HepG2 (cell line): ENCODE data around the gene PLD1. TPM values are rescaled to one million over a fixed set of nuclear protein-coding genes. Genes with fewer than 3 reads are reported as not detected.

ENCODE experiments used
- ATAC-seq: fragments of 200-7000 bp; cut with Tn5 transposase; 3 replicates; pipeline ENCODE4 v1.9.1; 2020; ENCODE audit warnings: mild to moderate bottlenecking, moderate library complexity
- BruUV-seq: library from RNA; stranded (reverse); fragments of 400-500 nt; replicated peaks from 2 replicates; lab custom pipeline; 2021; lab: Mats Ljungman, UMichigan
- CTCF ChIA-PET: fragments of 300-600 bp; formaldehyde crosslinking; extraction: SDS; loops from one replicate; lab custom pipeline; 2021; ENCODE audit warnings: low total read pairs, inconsistent platforms, low intra/inter-chr PET ratio; lab: Yijun Ruan, JAX
- POLR2A ChIA-PET: fragments of 350-600 bp; sonication (Branson Sonifier 250); formaldehyde crosslinking; loops from one replicate; lab custom pipeline; 2020; ENCODE audit warnings: antibody characterized with exemption, inconsistent platforms; lab: Yijun Ruan, JAX
- DNase-seq: peaks from one replicate; pipeline ENCODE4 v3.0.0-alpha.2; 2015; ENCODE audit warnings: low spot score
- FAIRE-seq: peaks from 3 replicates; lab custom pipeline; 2011; peaks lifted over from hg19 to GRCh38; lab: Jason Lieb, UNC
- H2AFZ ChIP-seq: one replicate; pipeline ENCODE4 v1.6.1; 2011; ENCODE audit warnings: low read length, inconsistent platforms
- H3K27ac ChIP-seq: fragments of 300-600 bp; 3 replicates; pipeline ENCODE4 v1.8.0; 2011; ENCODE audit warnings: mixed run types, mild to moderate bottlenecking, mixed read lengths, low read length, inconsistent platforms; ENCODE audit not compliant: insufficient read depth; ENCODE audit errors: extremely low read length
- H3K27me3 ChIP-seq, 2 experiments: fragments of 200-600 bp in 1 of 2; 2 replicates in 1 of 2; 3 replicates in 1 of 2; pipeline versions ENCODE4 v1.6.0 to v1.8.0; 2011; ENCODE audit warnings: low read length in 2 of 2, mild to moderate bottlenecking in 2 of 2, moderate library complexity in 2 of 2, inconsistent platforms in 1 of 2; ENCODE audit not compliant: insufficient read depth in 2 of 2, control insufficient read depth in 1 of 2
- H3K36me3 ChIP-seq, 2 experiments: fragments of 200-600 bp in 1 of 2; replicated peaks in 1 of 2; 2 replicates in 1 of 2; 3 replicates in 1 of 2; pipeline versions ENCODE4 v1.5.1 to v1.8.0; 2011; ENCODE audit warnings: low read length in 2 of 2, inconsistent platforms in 1 of 2; ENCODE audit not compliant: insufficient read depth in 2 of 2, control insufficient read depth in 1 of 2
- H3K4me1 ChIP-seq: 2 replicates; pipeline ENCODE4 v1.5.1; 2012; ENCODE audit warnings: low read length, inconsistent platforms; ENCODE audit not compliant: insufficient read depth
- H3K4me2 ChIP-seq: 2 replicates; pipeline ENCODE4 v1.6.0; 2011; ENCODE audit warnings: low read depth, low read length, inconsistent platforms
- H3K4me3 ChIP-seq, 3 experiments: fragments of 200-600 bp in 1 of 3; sonication (generic), shearing (Covaris generic) in 1 of 3; replicated peaks in 1 of 3; 2 replicates each; pipeline ENCODE4 v1.5.1; 2011 to 2016; ENCODE audit warnings: low read length in 3 of 3, inconsistent platforms in 2 of 3, low read depth in 2 of 3, mild to moderate bottlenecking in 2 of 3, control low read depth in 1 of 3, mixed read lengths in 1 of 3; ENCODE audit not compliant: insufficient read depth in 1 of 3
- H3K79me2 ChIP-seq: one replicate; pipeline ENCODE4 v1.6.1; 2011; ENCODE audit warnings: low read length, inconsistent platforms; ENCODE audit not compliant: insufficient read depth
- H3K9ac ChIP-seq: 2 replicates; pipeline ENCODE4 v1.6.0; 2011; ENCODE audit warnings: mild to moderate bottlenecking, low read depth, low read length, inconsistent platforms; ENCODE audit not compliant: insufficient read depth
- H3K9me3 ChIP-seq: 2 replicates; pipeline ENCODE4 v1.5.1; 2012; ENCODE audit warnings: mild to moderate bottlenecking, low read length
- H4K20me1 ChIP-seq: 2 replicates; pipeline ENCODE4 v1.6.0; 2011; ENCODE audit warnings: inconsistent platforms, mild to moderate bottlenecking, low read length, moderate library complexity; ENCODE audit not compliant: insufficient read depth
- BHLHE40 ChIP-seq: IDR thresholded peaks from 2 replicates; pipeline ENCODE4 v1.6.1; 2011; ENCODE audit warnings: low read length, improper control_type of control experiment
- BORCS8-MEF2B ChIP-seq: sonication (generic); formaldehyde crosslinking; IDR thresholded peaks from 2 replicates; pipeline ENCODE4 v1.8.0; 2022; ENCODE audit warnings: mild to moderate bottlenecking, missing genetic modification reagents
- CHD2 ChIP-seq: IDR thresholded peaks from 2 replicates; pipeline ENCODE4 v1.6.1; 2011; ENCODE audit warnings: low read depth, low read length, improper control_type of control experiment
- DNMT1 ChIP-seq: sonication (generic); formaldehyde crosslinking; IDR thresholded peaks from 2 replicates; pipeline ENCODE4 v1.5.1; 2020; ENCODE audit warnings: mild to moderate bottlenecking, missing genetic modification reagents
- SP5 ChIP-seq: IDR thresholded peaks from 2 replicates; pipeline ENCODE4 v1.6.1; 2016; ENCODE audit warnings: low read depth, borderline replicate concordance
- ZNF256 ChIP-seq: sonication (generic); formaldehyde crosslinking; conservative IDR thresholded peaks from 2 replicates; pipeline ENCODE4 v1.4.0; 2020; ENCODE audit warnings: missing genetic modification reagents
- ZNF30 ChIP-seq: sonication (generic); formaldehyde crosslinking; IDR thresholded peaks from 2 replicates; pipeline ENCODE4 v1.5.0; 2020; ENCODE audit warnings: mild to moderate bottlenecking, missing genetic modification reagents
- ZNF451 ChIP-seq: sonication (generic); formaldehyde crosslinking; IDR thresholded peaks from 2 replicates; pipeline ENCODE4 v1.5.0; 2020; ENCODE audit warnings: mild to moderate bottlenecking, missing genetic modification reagents
- ZNF530 ChIP-seq: sonication (generic); formaldehyde crosslinking; IDR thresholded peaks from 2 replicates; pipeline ENCODE4 v1.5.0; 2020; ENCODE audit warnings: low read depth, mild to moderate bottlenecking, missing genetic modification reagents
- ZSCAN9 ChIP-seq: IDR thresholded peaks from 2 replicates; pipeline ENCODE4 v1.6.1; 2016; ENCODE audit warnings: borderline replicate concordance
- WGBS: methylation state at CpG from one replicate; pipeline ENCODE4 v1.1.6; 2017; ENCODE audit warnings: low lambda C conversion rate; 5-methylcytosine and 5-hydroxymethylcytosine counted together
- in situ Hi-C: cut with HindIII; loops from 2 replicates; pipeline ENCODE4 v1.10.0; 2017; ENCODE audit warnings: low pct_unique_long_range_greater_than_20kb; ENCODE audit not compliant: extremely low pct_ligation_motif_present
- intact Hi-C: fragments of 100-400 bp; cut with micrococcal nuclease; formaldehyde crosslinking; loops from one replicate; pipeline ENCODE4 v1.10.0; 2022; ENCODE audit not compliant: unreplicated experiment
- polyA plus RNA-seq, 8 experiments: library from polyadenylated mRNA; depleted of rRNA in 3 of 8; stranded (reverse) in 7 of 8; unstranded in 1 of 8; fragments of >200 nt; fragmentation: Illumina TruSeq in 4 of 8; extraction: Trizol in 4 of 8; gene quantifications; 2 replicates each; pipeline versions ENCODE4 v1.2.1 to v1.2.3, GENCODE V29; 2011 to 2016; ENCODE audit warnings: low read depth in 4 of 8, missing spikeins in 1 of 8, mixed read lengths in 1 of 8; ENCODE audit not compliant: insufficient read depth in 1 of 8
- total RNA-seq, 5 experiments: library from RNA; depleted of rRNA; stranded (reverse); fragments of >200 nt; fragmentation: Illumina TruSeq; extraction: Trizol; gene quantifications; 2 replicates each; pipeline ENCODE4 v1.2.3, GENCODE V29; 2016; ENCODE audit warnings: low read depth in 1 of 5
- TF ChIP-seq, protein P1 (sequence below): sonication (generic); formaldehyde crosslinking; conservative IDR thresholded peaks from 2 replicates; pipeline ENCODE4 v1.4.0; 2020; ENCODE audit warnings: missing genetic modification reagents
- TF ChIP-seq, protein P2 (sequence below): IDR thresholded peaks from 2 replicates; pipeline ENCODE4 v1.6.1; 2016; ENCODE audit warnings: missing genetic modification reagents, missing compliant biosample characterization
- TF ChIP-seq, protein P3 (sequence below): sonication (generic); formaldehyde crosslinking; IDR thresholded peaks from 2 replicates; pipeline ENCODE4 v1.4.0; 2020; ENCODE audit warnings: mild to moderate bottlenecking, low read depth, missing genetic modification reagents
- TF ChIP-seq, protein P4 (sequence below): sonication (generic); formaldehyde crosslinking; IDR thresholded peaks from 2 replicates; pipeline ENCODE4 v1.4.0; 2020; ENCODE audit warnings: mild to moderate bottlenecking, missing genetic modification reagents, borderline replicate concordance

The PLD1 gene
- total and polyA plus RNA-seq, 2 of the 13 experiments (the other 11 are each of a cell fraction or from before 2014, with no cell fraction given), result 27.1 to 59.4 TPM

DNA sequence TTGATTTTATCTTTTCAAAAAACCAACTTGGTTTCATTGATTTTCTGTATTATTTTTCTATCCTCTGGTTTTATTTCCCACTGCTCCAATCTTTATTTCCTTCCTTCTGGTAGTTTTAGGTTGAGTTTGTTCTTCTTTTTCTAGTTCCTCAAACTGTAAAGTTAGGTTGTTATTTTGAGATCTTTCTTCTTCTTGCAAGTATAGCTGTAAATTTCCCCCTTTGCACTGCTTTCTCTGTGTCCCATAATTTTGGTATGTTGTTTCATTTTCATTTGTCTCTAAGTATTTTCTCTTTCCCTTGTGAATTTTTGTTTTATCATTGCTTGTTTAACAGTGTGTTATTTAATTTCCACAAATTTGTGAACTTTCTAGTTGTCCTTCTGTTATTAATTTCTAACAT lies 120.0 kb downstream of the PLD1 start (continued):
- TF ChIP-seq, protein P1, sequence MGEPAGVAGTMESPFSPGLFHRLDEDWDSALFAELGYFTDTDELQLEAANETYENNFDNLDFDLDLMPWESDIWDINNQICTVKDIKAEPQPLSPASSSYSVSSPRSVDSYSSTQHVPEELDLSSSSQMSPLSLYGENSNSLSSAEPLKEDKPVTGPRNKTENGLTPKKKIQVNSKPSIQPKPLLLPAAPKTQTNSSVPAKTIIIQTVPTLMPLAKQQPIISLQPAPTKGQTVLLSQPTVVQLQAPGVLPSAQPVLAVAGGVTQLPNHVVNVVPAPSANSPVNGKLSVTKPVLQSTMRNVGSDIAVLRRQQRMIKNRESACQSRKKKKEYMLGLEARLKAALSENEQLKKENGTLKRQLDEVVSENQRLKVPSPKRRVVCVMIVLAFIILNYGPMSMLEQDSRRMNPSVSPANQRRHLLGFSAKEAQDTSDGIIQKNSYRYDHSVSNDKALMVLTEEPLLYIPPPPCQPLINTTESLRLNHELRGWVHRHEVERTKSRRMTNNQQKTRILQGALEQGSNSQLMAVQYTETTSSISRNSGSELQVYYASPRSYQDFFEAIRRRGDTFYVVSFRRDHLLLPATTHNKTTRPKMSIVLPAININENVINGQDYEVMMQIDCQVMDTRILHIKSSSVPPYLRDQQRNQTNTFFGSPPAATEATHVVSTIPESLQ (CRISPR knock-in tag), result no peak
- no peak for TF ChIP-seq ZNF30 (CRISPR knock-in tag)

DNA sequence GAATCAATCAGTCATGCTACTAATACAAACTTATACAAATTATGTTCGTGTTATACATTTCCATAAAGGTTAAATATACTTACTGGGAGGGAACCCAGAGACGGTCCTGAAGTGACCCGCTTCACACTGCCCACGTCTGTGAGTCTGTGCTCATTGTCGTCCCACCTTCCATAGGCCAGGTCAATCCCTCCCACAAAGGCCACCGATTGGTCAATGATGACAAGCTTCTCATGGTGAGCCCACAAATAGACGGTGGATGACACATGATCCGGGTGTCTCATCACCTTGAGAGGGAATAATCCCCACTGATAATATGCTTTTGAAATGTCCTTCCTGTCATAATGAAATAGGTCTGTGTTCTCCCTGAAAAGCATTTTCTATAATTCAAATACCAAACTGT lies 121.7 kb downstream of the PLD1 start:
- H4K20me1 ChIP-seq, result no peaks in the 10 kb centered on the region
- H3K4me2 ChIP-seq, result no peak overlapping the region
- H3K9me3 ChIP-seq, result no peaks in the 10 kb centered on the region
- intact Hi-C loops, result no loop called here
- H3K4me1 ChIP-seq, result no peaks in the 10 kb centered on the region
- 95% methylated on average over 8 of the region's 8 CpGs for WGBS
- BruUV-seq, result no TSS peak
- H3K27me3 ChIP-seq, result no peaks in the 10 kb centered on the region
- H3K9ac ChIP-seq, result no peak overlapping the region
- peaks cover 13 to 77% of the 10 kb centered on the region in 2 experiments for H3K36me3 ChIP-seq
- no peaks in the 10 kb centered on the region for H3K79me2 ChIP-seq
- ATAC-seq, result no peak
- no peak overlapping the region for H3K4me3 ChIP-seq
- no peak overlapping the region for H3K27ac ChIP-seq
- in situ Hi-C loops, result no loop called here
- CTCF ChIA-PET, result no interaction called here
- no peak for DNase-seq
- no peak overlapping the region for H2AFZ ChIP-seq
- FAIRE-seq, result no peak
- POLR2A ChIA-PET, result no interaction called here
- TF ChIP-seq ZNF530 (no peak), DNMT1 (CRISPR knock-in tag) (no peak), BHLHE40 (no peak), ZNF256 (CRISPR knock-in tag) (no peak), ZNF451 (CRISPR knock-in tag) (no peak), ZSCAN9 (CRISPR knock-in tag) (no peak), BORCS8-MEF2B (no peak), SP5 (no peak), CHD2 (no peak)
- TF ChIP-seq, protein P1 (CRISPR knock-in tag), result no peak
- TF ChIP-seq, protein P2, sequence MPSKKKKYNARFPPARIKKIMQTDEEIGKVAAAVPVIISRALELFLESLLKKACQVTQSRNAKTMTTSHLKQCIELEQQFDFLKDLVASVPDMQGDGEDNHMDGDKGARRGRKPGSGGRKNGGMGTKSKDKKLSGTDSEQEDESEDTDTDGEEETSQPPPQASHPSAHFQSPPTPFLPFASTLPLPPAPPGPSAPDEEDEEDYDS (CRISPR knock-in tag), result no peak
- TF ChIP-seq, protein P3, sequence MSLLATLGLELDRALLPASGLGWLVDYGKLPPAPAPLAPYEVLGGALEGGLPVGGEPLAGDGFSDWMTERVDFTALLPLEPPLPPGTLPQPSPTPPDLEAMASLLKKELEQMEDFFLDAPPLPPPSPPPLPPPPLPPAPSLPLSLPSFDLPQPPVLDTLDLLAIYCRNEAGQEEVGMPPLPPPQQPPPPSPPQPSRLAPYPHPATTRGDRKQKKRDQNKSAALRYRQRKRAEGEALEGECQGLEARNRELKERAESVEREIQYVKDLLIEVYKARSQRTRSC (CRISPR knock-in tag), result no peak
- TF ChIP-seq, protein P4, sequence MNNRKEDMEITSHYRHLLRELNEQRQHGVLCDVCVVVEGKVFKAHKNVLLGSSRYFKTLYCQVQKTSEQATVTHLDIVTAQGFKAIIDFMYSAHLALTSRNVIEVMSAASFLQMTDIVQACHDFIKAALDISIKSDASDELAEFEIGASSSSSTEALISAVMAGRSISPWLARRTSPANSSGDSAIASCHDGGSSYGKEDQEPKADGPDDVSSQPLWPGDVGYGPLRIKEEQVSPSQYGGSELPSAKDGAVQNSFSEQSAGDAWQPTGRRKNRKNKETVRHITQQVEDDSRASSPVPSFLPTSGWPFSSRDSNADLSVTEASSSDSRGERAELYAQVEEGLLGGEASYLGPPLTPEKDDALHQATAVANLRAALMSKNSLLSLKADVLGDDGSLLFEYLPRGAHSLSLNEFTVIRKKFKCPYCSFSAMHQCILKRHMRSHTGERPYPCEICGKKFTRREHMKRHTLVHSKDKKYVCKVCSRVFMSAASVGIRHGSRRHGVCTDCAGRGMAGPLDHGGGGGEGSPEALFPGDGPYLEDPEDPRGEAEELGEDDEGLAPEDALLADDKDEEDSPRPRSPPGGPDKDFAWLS (CRISPR knock-in tag), result no peak
